Upper lobe of right lung (tissue), 1 donor: Measurements from ENCODE around the gene GNAL. TPM values are rescaled to one million over a fixed set of nuclear protein-coding genes. Genes with fewer than 3 reads are reported as not detected.

Experiments
- ATAC-seq: fragments of 200-7000 bp; cut with Tn5 transposase; one replicate; pipeline ENCODE4 v1.9.1; 2020; ENCODE audit warnings: mild to moderate bottlenecking, moderate library complexity
- DNase-seq: peaks from one replicate; pipeline ENCODE4 v3.0.0-alpha.2; 2020
- H3K27ac ChIP-seq: fragments of 200-600 bp; one replicate; pipeline ENCODE4 v1.8.0; 2022
- H3K27me3 ChIP-seq: fragments of 200-600 bp; one replicate; pipeline ENCODE4 v1.8.0; 2022; ENCODE audit warnings: mild to moderate bottlenecking
- H3K36me3 ChIP-seq: fragments of 200-600 bp; one replicate; pipeline ENCODE4 v1.8.0; 2022
- H3K4me1 ChIP-seq: fragments of 200-600 bp; one replicate; pipeline ENCODE4 v1.8.0; 2022
- H3K4me3 ChIP-seq: fragments of 200-600 bp; one replicate; pipeline ENCODE4 v1.8.0; 2022; ENCODE audit warnings: mild to moderate bottlenecking
- H3K9me3 ChIP-seq: fragments of 200-600 bp; one replicate; pipeline ENCODE4 v1.8.0; 2022
- CTCF ChIP-seq: fragments of 200-600 bp; IDR thresholded peaks from one replicate; pipeline ENCODE4 v1.8.0; 2022; ENCODE audit warnings: antibody characterized with exemption
- intact Hi-C: fragments of 100-400 bp; cut with DNase I; formaldehyde crosslinking; loops from one replicate; pipeline ENCODE4 v1.11.0; 2022
- total RNA-seq: library from RNA; stranded (reverse); fragmentation: NEBNext Ultra II Directional; extraction: Animal tissue kit (Norgen Biotek cat#: 25700); gene quantifications from one replicate; pipeline ENCODE4 v1.2.1, GENCODE V29; 2021
- donor health status: DM: no; HTN: yes; CAD: no; lungs with severe emphysema.

GNAL gene
- total RNA-seq, 1 donor from 2014 or later: 4.3 TPM

GRCh38 chr18:11666176-11666575, 22.9 kb upstream of the GNAL start:
- Histone ChIP-seq H3K36me3 (no peaks in the 10 kb centered on the region), H3K27ac (no peak overlapping the region), H3K27me3 (no peaks in the 10 kb centered on the region), H3K4me1 (no peaks in the 10 kb centered on the region), H3K4me3 (no peak overlapping the region), H3K9me3 (no peaks in the 10 kb centered on the region)
- TF ChIP-seq CTCF: no peak
- intact Hi-C loops: no loop called here
- ATAC-seq (no peak), DNase-seq (peak; percentile 7)

- no peak for ATAC-seq
- H3K27me3 ChIP-seq: no peaks in the 10 kb centered on the region
- no peak overlapping the region for H3K4me3 ChIP-seq
- no peaks in the 10 kb centered on the region for H3K36me3 ChIP-seq
- H3K9me3 ChIP-seq: no peaks in the 10 kb centered on the region
- H3K4me1 ChIP-seq: no peaks in the 10 kb centered on the region
- DNase-seq: peak; percentile 7
- H3K27ac ChIP-seq: no peak overlapping the region
- no peak for TF ChIP-seq CTCF
- intact Hi-C loops: no loop called here
Measured at GRCh38 chr18:11666831-11667230, 22.2 kb upstream of the GNAL start.

- H3K36me3 ChIP-seq: no peaks in the 10 kb centered on the region
- no peak overlapping the region for H3K4me3 ChIP-seq
- DNase-seq (peak; percentile 25), ATAC-seq (no peak)
- intact Hi-C loops: no loop called here
- H3K27me3 ChIP-seq: no peaks in the 10 kb centered on the region
- no peak overlapping the region for H3K27ac ChIP-seq
- no peak for TF ChIP-seq CTCF
- H3K9me3 ChIP-seq: no peaks in the 10 kb centered on the region
- no peaks in the 10 kb centered on the region for H3K4me1 ChIP-seq
Measured at GRCh38 chr18:11667578-11667977, 21.5 kb upstream of the GNAL start.

GRCh38 chr18:11668441-11669169, 20.5 kb upstream of the GNAL start:
- intact Hi-C loops: no loop called here
- Histone ChIP-seq H3K4me3 (no peak overlapping the region), H3K27me3 (no peaks in the 10 kb centered on the region), H3K27ac (no peak overlapping the region), H3K9me3 (no peaks in the 10 kb centered on the region), H3K36me3 (no peaks in the 10 kb centered on the region), H3K4me1 (no peaks in the 10 kb centered on the region)
- DNase-seq (no peak), ATAC-seq (no peak)
- no peak for TF ChIP-seq CTCF

GRCh38 chr18:11669271-11669947, 19.7 kb upstream of the GNAL start:
- H3K36me3 ChIP-seq: no peaks in the 10 kb centered on the region
- no peaks in the 10 kb centered on the region for H3K4me1 ChIP-seq
- H3K4me3 ChIP-seq: no peak overlapping the region
- H3K27me3 ChIP-seq: no peaks in the 10 kb centered on the region
- H3K27ac ChIP-seq: no peak overlapping the region
- H3K9me3 ChIP-seq: no peaks in the 10 kb centered on the region
- DNase-seq (no peak), ATAC-seq (no peak)
- intact Hi-C loops: no loop called here
- no peak for TF ChIP-seq CTCF
